ENCODE data around the gene CST7. TPM values are rescaled to one million over a fixed set of nuclear protein-coding genes. Genes with fewer than 3 reads are reported as not detected.

CST7 gene
- total RNA-seq, 1 donor from 2014 or later: not detected

GRCh38 chr20:24983896-24984295, 34.8 kb downstream of the CST7 start:
- no peak overlapping the region for H3K4me3 ChIP-seq (ENCODE audit: low read depth, low read length)
- TF ChIP-seq, protein P1, sequence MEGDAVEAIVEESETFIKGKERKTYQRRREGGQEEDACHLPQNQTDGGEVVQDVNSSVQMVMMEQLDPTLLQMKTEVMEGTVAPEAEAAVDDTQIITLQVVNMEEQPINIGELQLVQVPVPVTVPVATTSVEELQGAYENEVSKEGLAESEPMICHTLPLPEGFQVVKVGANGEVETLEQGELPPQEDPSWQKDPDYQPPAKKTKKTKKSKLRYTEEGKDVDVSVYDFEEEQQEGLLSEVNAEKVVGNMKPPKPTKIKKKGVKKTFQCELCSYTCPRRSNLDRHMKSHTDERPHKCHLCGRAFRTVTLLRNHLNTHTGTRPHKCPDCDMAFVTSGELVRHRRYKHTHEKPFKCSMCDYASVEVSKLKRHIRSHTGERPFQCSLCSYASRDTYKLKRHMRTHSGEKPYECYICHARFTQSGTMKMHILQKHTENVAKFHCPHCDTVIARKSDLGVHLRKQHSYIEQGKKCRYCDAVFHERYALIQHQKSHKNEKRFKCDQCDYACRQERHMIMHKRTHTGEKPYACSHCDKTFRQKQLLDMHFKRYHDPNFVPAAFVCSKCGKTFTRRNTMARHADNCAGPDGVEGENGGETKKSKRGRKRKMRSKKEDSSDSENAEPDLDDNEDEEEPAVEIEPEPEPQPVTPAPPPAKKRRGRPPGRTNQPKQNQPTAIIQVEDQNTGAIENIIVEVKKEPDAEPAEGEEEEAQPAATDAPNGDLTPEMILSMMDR (conservative IDR thresholded peaks at IDR 0.05; ENCODE audit: low read depth, low read length): no peak
- DNase-seq (ENCODE audit: low read depth): no peak

- no peak for DNase-seq (ENCODE audit: low read depth)
- no peak overlapping the region for H3K4me3 ChIP-seq (ENCODE audit: low read depth, low read length)
- TF ChIP-seq, protein P1 (conservative IDR thresholded peaks at IDR 0.05; ENCODE audit: low read depth, low read length): no peak
Measured at GRCh38 chr20:24984961-24985640, 36.0 kb downstream of the CST7 start.

DNA sequence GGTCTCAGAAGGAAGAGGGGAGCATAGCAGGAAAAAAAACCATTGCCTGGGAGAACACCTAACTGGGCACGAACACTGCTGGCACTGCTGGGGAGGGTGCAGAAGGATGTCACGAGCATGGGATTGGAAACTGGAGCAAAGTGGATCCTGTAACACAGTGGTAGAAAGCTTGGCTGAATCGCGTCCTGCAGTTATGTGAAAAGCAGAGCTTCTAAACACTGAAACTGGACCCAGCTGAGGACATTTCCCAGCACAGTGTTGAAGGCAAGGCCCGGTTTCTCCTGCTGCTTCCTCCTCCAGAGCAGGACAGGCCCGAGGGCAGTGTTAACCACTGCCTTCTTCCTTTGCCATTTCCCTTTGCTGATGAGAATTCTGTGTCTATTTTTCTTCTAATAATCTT, 36.7 kb downstream of the CST7 start:
- no peak for DNase-seq (ENCODE audit: low read depth)
- no peak overlapping the region for H3K4me3 ChIP-seq (ENCODE audit: low read depth, low read length)
- TF ChIP-seq, protein P1 (conservative IDR thresholded peaks at IDR 0.05; ENCODE audit: low read depth, low read length): no peak

DNA sequence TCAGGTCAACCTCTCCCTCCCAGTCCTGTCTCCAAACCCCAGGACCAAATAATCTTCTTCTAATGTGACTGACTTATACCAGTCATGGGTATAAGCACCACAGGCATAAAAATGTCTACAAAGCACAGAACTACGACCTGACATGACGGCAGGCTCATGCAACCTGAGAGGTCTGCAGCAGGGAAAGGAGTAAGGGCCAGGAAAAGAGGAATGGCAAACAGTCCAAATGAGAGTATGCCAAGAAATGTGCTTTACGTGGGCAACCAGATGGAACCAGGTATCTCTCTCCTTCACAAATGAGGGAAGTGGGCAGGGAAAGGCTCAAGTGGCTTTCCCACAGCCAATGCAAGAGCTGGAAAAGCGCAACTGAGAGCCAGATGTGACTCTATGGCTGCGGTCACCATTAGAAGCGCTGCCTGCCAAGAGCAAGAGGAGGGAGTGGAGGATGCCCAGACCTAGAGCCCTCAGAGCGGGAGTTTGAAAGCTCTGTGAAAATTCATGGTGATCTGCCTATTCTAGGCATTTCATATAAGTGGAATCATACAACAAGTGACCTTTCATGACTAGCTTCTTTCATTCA, 37.5 kb downstream of the CST7 start:
- TF ChIP-seq, protein P1 (conservative IDR thresholded peaks at IDR 0.05; ENCODE audit: low read depth, low read length): no peak
- DNase-seq (ENCODE audit: low read depth): no peak
- no peak overlapping the region for H3K4me3 ChIP-seq (ENCODE audit: low read depth, low read length)

- no peak overlapping the region for H3K4me3 ChIP-seq (ENCODE audit: low read depth, low read length)
- TF ChIP-seq, protein P1 (conservative IDR thresholded peaks at IDR 0.05; ENCODE audit: low read depth, low read length): no peak
- DNase-seq (ENCODE audit: low read depth): no peak
Measured at GRCh38 chr20:24987244-24987643, 38.2 kb downstream of the CST7 start.

- TF ChIP-seq, protein P1 (conservative IDR thresholded peaks at IDR 0.05; ENCODE audit: low read depth, low read length): no peak
- no peak for DNase-seq (ENCODE audit: low read depth)
- H3K4me3 ChIP-seq (ENCODE audit: low read depth, low read length): no peak overlapping the region
Measured at GRCh38 chr20:24987873-24988835, 39.1 kb downstream of the CST7 start.
